HepG2 (cell line): ENCODE results near the gene MEGF6. TPM values are rescaled to one million over a fixed set of nuclear protein-coding genes. Genes with fewer than 3 reads are reported as not detected.
A peak's percentile ranks its signal among the peaks of the same experiment; 100 is the strongest.

Source experiments
- ATAC-seq: fragments of 200-7000 bp; cut with Tn5 transposase; 3 replicates; pipeline ENCODE4 v1.9.1; 2020; ENCODE audit warnings: mild to moderate bottlenecking, moderate library complexity
- BruUV-seq: library from RNA; stranded (reverse); fragments of 400-500 nt; replicated peaks from 2 replicates; lab custom pipeline; 2021; lab: Mats Ljungman, UMichigan
- CTCF ChIA-PET: fragments of 300-600 bp; formaldehyde crosslinking; extraction: SDS; loops from one replicate; lab custom pipeline; 2021; ENCODE audit warnings: low total read pairs, inconsistent platforms, low intra/inter-chr PET ratio; lab: Yijun Ruan, JAX
- POLR2A ChIA-PET: fragments of 350-600 bp; sonication (Branson Sonifier 250); formaldehyde crosslinking; loops from one replicate; lab custom pipeline; 2020; ENCODE audit warnings: antibody characterized with exemption, inconsistent platforms; lab: Yijun Ruan, JAX
- DNase-seq: peaks from one replicate; pipeline ENCODE4 v3.0.0-alpha.2; 2015; ENCODE audit warnings: low spot score
- FAIRE-seq: peaks from 3 replicates; lab custom pipeline; 2011; peaks lifted over from hg19 to GRCh38; lab: Jason Lieb, UNC
- H2AFZ ChIP-seq: one replicate; pipeline ENCODE4 v1.6.1; 2011; ENCODE audit warnings: low read length, inconsistent platforms
- H3K27ac ChIP-seq: fragments of 300-600 bp; 3 replicates; pipeline ENCODE4 v1.8.0; 2011; ENCODE audit warnings: mixed run types, mild to moderate bottlenecking, mixed read lengths, low read length, inconsistent platforms; ENCODE audit not compliant: insufficient read depth; ENCODE audit errors: extremely low read length
- H3K27me3 ChIP-seq, 2 experiments: fragments of 200-600 bp in 1 of 2; 2 replicates in 1 of 2; 3 replicates in 1 of 2; pipeline versions ENCODE4 v1.6.0 to v1.8.0; 2011; ENCODE audit warnings: low read length in 2 of 2, mild to moderate bottlenecking in 2 of 2, moderate library complexity in 2 of 2, inconsistent platforms in 1 of 2; ENCODE audit not compliant: insufficient read depth in 2 of 2, control insufficient read depth in 1 of 2
- H3K36me3 ChIP-seq, 2 experiments: fragments of 200-600 bp in 1 of 2; replicated peaks in 1 of 2; 2 replicates in 1 of 2; 3 replicates in 1 of 2; pipeline versions ENCODE4 v1.5.1 to v1.8.0; 2011; ENCODE audit warnings: low read length in 2 of 2, inconsistent platforms in 1 of 2; ENCODE audit not compliant: insufficient read depth in 2 of 2, control insufficient read depth in 1 of 2
- H3K4me1 ChIP-seq: 2 replicates; pipeline ENCODE4 v1.5.1; 2012; ENCODE audit warnings: low read length, inconsistent platforms; ENCODE audit not compliant: insufficient read depth
- H3K4me2 ChIP-seq: 2 replicates; pipeline ENCODE4 v1.6.0; 2011; ENCODE audit warnings: low read depth, low read length, inconsistent platforms
- H3K4me3 ChIP-seq, 3 experiments: fragments of 200-600 bp in 1 of 3; sonication (generic), shearing (Covaris generic) in 1 of 3; replicated peaks in 1 of 3; 2 replicates each; pipeline ENCODE4 v1.5.1; 2011 to 2016; ENCODE audit warnings: low read length in 3 of 3, inconsistent platforms in 2 of 3, low read depth in 2 of 3, mild to moderate bottlenecking in 2 of 3, control low read depth in 1 of 3, mixed read lengths in 1 of 3; ENCODE audit not compliant: insufficient read depth in 1 of 3
- H3K79me2 ChIP-seq: one replicate; pipeline ENCODE4 v1.6.1; 2011; ENCODE audit warnings: low read length, inconsistent platforms; ENCODE audit not compliant: insufficient read depth
- H3K9ac ChIP-seq: 2 replicates; pipeline ENCODE4 v1.6.0; 2011; ENCODE audit warnings: mild to moderate bottlenecking, low read depth, low read length, inconsistent platforms; ENCODE audit not compliant: insufficient read depth
- H3K9me3 ChIP-seq: 2 replicates; pipeline ENCODE4 v1.5.1; 2012; ENCODE audit warnings: mild to moderate bottlenecking, low read length
- H4K20me1 ChIP-seq: 2 replicates; pipeline ENCODE4 v1.6.0; 2011; ENCODE audit warnings: inconsistent platforms, mild to moderate bottlenecking, low read length, moderate library complexity; ENCODE audit not compliant: insufficient read depth
- AGO2 ChIP-seq: fragments of 200-400 bp; formaldehyde crosslinking; optimal IDR thresholded peaks from 2 replicates; pipeline ENCODE3; 2017; ENCODE audit warnings: mild to moderate bottlenecking, low read depth, low read length, moderate library complexity
- AHDC1 ChIP-seq: sonication (generic); formaldehyde crosslinking; IDR thresholded peaks from 2 replicates; pipeline ENCODE4 v1.5.1; 2020; ENCODE audit warnings: mild to moderate bottlenecking, missing genetic modification reagents, borderline replicate concordance
- ATF5 ChIP-seq: sonication (generic); formaldehyde crosslinking; IDR thresholded peaks from 2 replicates; pipeline ENCODE4 v1.4.0; 2020; ENCODE audit warnings: mild to moderate bottlenecking, low read depth, missing genetic modification reagents
- ATF7-NPFF ChIP-seq: sonication (generic); formaldehyde crosslinking; IDR thresholded peaks from 2 replicates; pipeline ENCODE4 v1.8.1; 2023; ENCODE audit warnings: mild to moderate bottlenecking, low read depth, missing genetic modification reagents, moderate library complexity
- HIVEP1 ChIP-seq: sonication (generic); formaldehyde crosslinking; IDR thresholded peaks from 2 replicates; pipeline ENCODE4 v1.4.0; 2020; ENCODE audit warnings: mild to moderate bottlenecking, missing genetic modification reagents
- KDM3A ChIP-seq: IDR thresholded peaks from 2 replicates; pipeline ENCODE4 v1.6.1; 2018; ENCODE audit warnings: low read depth, missing compliant biosample characterization
- KLF9 ChIP-seq: IDR thresholded peaks from 2 replicates; pipeline ENCODE4 v1.6.1; 2016; ENCODE audit warnings: low read depth
- MED1 ChIP-seq: sonication (generic); formaldehyde crosslinking; IDR thresholded peaks from 2 replicates; pipeline ENCODE4 v1.4.0; 2020; ENCODE audit warnings: missing genetic modification reagents
- MYNN ChIP-seq: sonication (generic); formaldehyde crosslinking; IDR thresholded peaks from 2 replicates; pipeline ENCODE4 v1.4.0; 2020; ENCODE audit warnings: mild to moderate bottlenecking, low read depth, missing genetic modification reagents
- POLR2A ChIP-seq, 2 experiments: IDR thresholded peaks; 2 replicates each; pipeline ENCODE4 v1.6.1; 2011; ENCODE audit warnings: low read depth in 2 of 2, low read length in 2 of 2, mild to moderate bottlenecking in 1 of 2, moderate library complexity in 1 of 2; ENCODE audit not compliant: insufficient read depth in 1 of 2
- SIN3A ChIP-seq: IDR thresholded peaks from 2 replicates; pipeline ENCODE4 v1.6.1; 2011; ENCODE audit warnings: low read depth, mild to moderate bottlenecking, control low read depth, low read length, borderline replicate concordance
- TAF1 ChIP-seq: sonication (generic); formaldehyde crosslinking; IDR thresholded peaks from 2 replicates; pipeline ENCODE4 v1.4.0; 2020; ENCODE audit warnings: missing genetic modification reagents
- TERF1 ChIP-seq: sonication (generic); formaldehyde crosslinking; IDR thresholded peaks from 2 replicates; pipeline ENCODE4 v1.8.0; 2022; ENCODE audit warnings: mild to moderate bottlenecking, missing genetic modification reagents, moderate library complexity
- ZFY ChIP-seq: sonication (generic); formaldehyde crosslinking; IDR thresholded peaks from 2 replicates; pipeline ENCODE4 v1.4.0; 2020; ENCODE audit warnings: missing genetic modification reagents
- ZKSCAN5 ChIP-seq: sonication (generic); formaldehyde crosslinking; IDR thresholded peaks from 2 replicates; pipeline ENCODE4 v1.5.1; 2020; ENCODE audit warnings: mild to moderate bottlenecking, missing genetic modification reagents
- ZNF235 ChIP-seq: sonication (generic); formaldehyde crosslinking; IDR thresholded peaks from 2 replicates; pipeline ENCODE4 v1.8.1; 2023; ENCODE audit warnings: mild to moderate bottlenecking, missing genetic modification reagents, borderline replicate concordance
- ZNF543 ChIP-seq: sonication (generic); formaldehyde crosslinking; IDR thresholded peaks from 2 replicates; pipeline ENCODE4 v1.4.0; 2020; ENCODE audit warnings: mild to moderate bottlenecking, missing genetic modification reagents
- ZNF788 ChIP-seq: sonication (generic); formaldehyde crosslinking; IDR thresholded peaks from 2 replicates; pipeline ENCODE4 v1.5.0; 2020; ENCODE audit warnings: mild to moderate bottlenecking, missing genetic modification reagents, borderline replicate concordance
- ZSCAN31 ChIP-seq: sonication (generic); formaldehyde crosslinking; IDR thresholded peaks from 2 replicates; pipeline ENCODE4 v1.5.0; 2020; ENCODE audit warnings: low read depth, mild to moderate bottlenecking, missing genetic modification reagents
- WGBS: methylation state at CpG from one replicate; pipeline ENCODE4 v1.1.6; 2017; ENCODE audit warnings: low lambda C conversion rate; 5-methylcytosine and 5-hydroxymethylcytosine counted together
- in situ Hi-C: cut with HindIII; loops from 2 replicates; pipeline ENCODE4 v1.10.0; 2017; ENCODE audit warnings: low pct_unique_long_range_greater_than_20kb; ENCODE audit not compliant: extremely low pct_ligation_motif_present
- intact Hi-C: fragments of 100-400 bp; cut with micrococcal nuclease; formaldehyde crosslinking; loops from one replicate; pipeline ENCODE4 v1.10.0; 2022; ENCODE audit not compliant: unreplicated experiment
- polyA plus RNA-seq, 8 experiments: library from polyadenylated mRNA; depleted of rRNA in 3 of 8; stranded (reverse) in 7 of 8; unstranded in 1 of 8; fragments of >200 nt; fragmentation: Illumina TruSeq in 4 of 8; extraction: Trizol in 4 of 8; gene quantifications; 2 replicates each; pipeline versions ENCODE4 v1.2.1 to v1.2.3, GENCODE V29; 2011 to 2016; ENCODE audit warnings: low read depth in 4 of 8, missing spikeins in 1 of 8, mixed read lengths in 1 of 8; ENCODE audit not compliant: insufficient read depth in 1 of 8
- total RNA-seq, 5 experiments: library from RNA; depleted of rRNA; stranded (reverse); fragments of >200 nt; fragmentation: Illumina TruSeq; extraction: Trizol; gene quantifications; 2 replicates each; pipeline ENCODE4 v1.2.3, GENCODE V29; 2016; ENCODE audit warnings: low read depth in 1 of 5

The MEGF6 gene
- total and polyA plus RNA-seq, 2 of the 13 experiments (the other 11 are each of a cell fraction or from before 2014, with no cell fraction given), result 1.9 TPM

DNA sequence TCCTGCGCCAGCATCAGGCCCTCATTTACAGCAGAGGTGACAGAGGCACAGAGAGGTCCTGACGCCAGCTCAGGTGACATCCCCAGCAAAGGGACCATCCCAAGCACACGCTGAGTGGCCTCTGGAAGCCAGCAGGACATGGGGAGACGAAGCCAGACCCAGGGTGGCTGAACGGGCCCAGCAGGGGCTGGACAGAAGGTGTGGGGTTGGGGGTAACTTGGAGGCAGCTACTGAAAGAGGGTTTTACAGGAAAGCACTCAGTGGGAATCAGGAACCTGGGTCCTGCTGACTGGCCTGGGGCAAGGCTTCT lies 158.5 kb downstream of the MEGF6 start:
- CTCF ChIA-PET, result interaction anchor here (3.8 to 4.4 kb wide), 2 partner anchors 20 to 31 kb away, joined by 57 to 70 read pairs; no protein-coding TSS in a partner anchor
- Histone ChIP-seq H3K79me2 (peaks cover 12% of the 10 kb centered on the region), H3K9ac (peak overlapping the region; percentile 12; the same call in 1 of the 2 replicates), H3K27ac (no peak overlapping the region), H3K4me3 (peak overlapping the region in 1 of 3 experiments; percentile 4; a peak in 1 of 6 replicates), H3K36me3 (no peaks in the 10 kb centered on the region), H4K20me1 (no peaks in the 10 kb centered on the region; the same call in 1 of the 2 replicates), H3K27me3 (no peaks in the 10 kb centered on the region), H3K4me2 (peak overlapping the region; percentile 18; the same call in 1 of the 2 replicates), H3K9me3 (no peaks in the 10 kb centered on the region), H2AFZ (no peak overlapping the region), H3K4me1 (peaks cover 69% of the 10 kb centered on the region)
- POLR2A ChIA-PET, result interaction anchor here (1.0 to 11.4 kb wide), 9 partner anchors 9 to 173 kb away, joined by 3 to 282 read pairs (median 5); no protein-coding TSS in a partner anchor
- ATAC-seq (no peak), FAIRE-seq (no peak), DNase-seq (no peak)
- in situ Hi-C loops (no loop called here), intact Hi-C loops (loop anchor here (1.0 to 5.0 kb wide), 3 partner anchors 18 to 169 kb away; no protein-coding TSS in a partner anchor)
- WGBS, result 100% methylated on average over 2 of the region's 5 CpGs
- no TSS peak for BruUV-seq
- TF ChIP-seq POLR2A (IDR thresholded peaks at IDR 0.05; ENCODE audit: insufficient read depth in 1 of 2, low read depth in 2 of 2, low read length in 2 of 2) (no peak), AHDC1 (CRISPR knock-in tag) (no peak), KLF9 (no peak), ZKSCAN5 (CRISPR knock-in tag) (no peak), SIN3A (no peak), MYNN (CRISPR knock-in tag) (no peak), ZNF235 (CRISPR knock-in tag) (0 out of 2 replicates have a peak, but pooled peaks have one; percentile 23), ATF5 (CRISPR knock-in tag) (no peak), ATF7-NPFF (CRISPR knock-in tag) (0 out of 2 replicates have a peak, but pooled peaks have one; percentile 31), ZFY (peak; percentile 14; the same call in 1 of the 2 replicates), HIVEP1 (CRISPR knock-in tag) (no peak), TERF1 (CRISPR knock-in tag) (0 out of 2 replicates have a peak, but pooled peaks have one; percentile 37), KDM3A (CRISPR knock-in tag) (no peak), MED1 (CRISPR knock-in tag) (no peak), ZSCAN31 (CRISPR knock-in tag) (0 out of 2 replicates have a peak, but pooled peaks have one; percentile 1), ZNF788 (CRISPR knock-in tag) (no peak), ZNF543 (CRISPR knock-in tag) (no peak), AGO2 (no peak), TAF1 (CRISPR knock-in tag) (no peak)
